Stimulated activated CD4-positive, alpha-beta T cell treated with anti-CD3 and anti-CD28 coated beads, Interleukin-4, amount 100 ng/mL, for 48 hours (primary cell): ENCODE results near the gene CNOT8.

Experiments
- DNase-seq, 2 donors: peaks; one replicate each; pipeline ENCODE4 v3.0.0-alpha.2; 2020; ENCODE audit warnings: low read depth in 2 of 2

The CNOT8 gene

DNA sequence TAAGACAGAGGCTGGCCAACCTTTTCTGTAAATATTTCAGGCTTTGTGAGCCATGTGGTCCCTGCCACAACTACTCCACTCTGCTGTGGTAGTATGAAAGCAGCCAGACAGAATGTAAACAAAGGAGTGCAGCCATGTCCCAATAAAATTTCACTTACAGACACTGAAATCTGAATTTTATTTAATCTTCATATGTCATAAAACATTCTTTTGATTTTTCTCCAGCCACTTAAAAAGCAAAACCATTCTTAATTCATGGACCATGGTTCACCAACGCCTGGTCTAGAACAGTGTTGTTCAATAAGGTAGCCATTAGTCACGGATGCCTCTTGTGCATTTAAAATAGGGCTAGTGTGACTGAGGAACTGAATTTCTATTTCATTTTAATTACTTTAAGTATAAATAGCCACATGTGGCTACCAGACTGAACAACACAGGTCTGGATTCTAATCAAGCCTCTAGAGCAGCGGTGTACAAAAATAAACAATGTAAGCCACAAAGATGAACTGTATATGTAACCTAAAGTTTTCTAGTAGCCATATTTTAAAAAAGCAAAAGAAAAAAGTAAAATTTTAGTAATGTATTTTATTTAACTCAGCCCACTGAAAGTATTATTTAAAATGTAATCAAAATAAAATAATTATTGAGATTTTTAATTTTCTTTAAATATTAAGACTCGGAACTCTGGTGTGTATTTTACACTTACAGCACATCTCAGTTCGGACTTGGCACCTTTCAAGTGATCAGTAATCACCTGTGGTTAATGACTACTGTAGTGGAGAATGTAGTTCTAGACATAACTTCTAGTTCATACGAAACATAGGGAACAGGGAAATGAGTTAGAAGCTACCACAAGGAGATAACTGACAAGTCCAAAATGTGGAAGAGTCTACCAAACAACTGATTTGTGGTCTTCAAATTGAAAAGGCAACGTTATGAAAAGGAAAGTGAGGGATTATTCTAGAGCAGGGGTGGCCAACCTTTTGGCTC, 65.3 kb downstream of the CNOT8 start:
- no peak for DNase-seq
